Measurements from ENCODE around the gene RALGPS1.

- TF ChIP-seq GATA2 (IDR thresholded peaks at IDR 0.05; ENCODE audit: low read depth, low read length) (no peak), GATA3 (IDR thresholded peaks at IDR 0.05; ENCODE audit: low read depth, low read length) (no peak)
Measured at GRCh38 chr9:127132921-127133647, 218.5 kb downstream of the RALGPS1 start.

Measured in SH-SY5Y (cell line).